GM12878 (cell line): ENCODE measurements around the gene CFB. TPM values are rescaled to one million over a fixed set of nuclear protein-coding genes. Genes with fewer than 3 reads are reported as not detected.

Experiments used
- ATAC-seq: fragments of 200-7000 bp; cut with Tn5 transposase; 3 replicates; pipeline ENCODE4 v1.9.1; 2020; ENCODE audit warnings: mild to moderate bottlenecking, moderate library complexity
- BruUV-seq: library from RNA; stranded (reverse); fragments of 400-500 nt; replicated peaks from 2 replicates; lab custom pipeline; 2021; lab: Mats Ljungman, UMichigan
- CTCF ChIA-PET: fragments of 300-600 bp; sonication (Branson Sonifier 250); formaldehyde crosslinking; extraction: SDS; loops from one replicate; lab custom pipeline; 2021; ENCODE audit warnings: inconsistent platforms; lab: Yijun Ruan, JAX
- POLR2A ChIA-PET: fragments of 350-600 bp; formaldehyde crosslinking; extraction: SDS; loops from one replicate; lab custom pipeline; 2021; ENCODE audit warnings: inconsistent platforms; lab: Charles Lee
- RAD21 ChIA-PET: fragments of 300-600 bp; sonication (Branson Sonifier 250); formaldehyde crosslinking; loops from one replicate; lab custom pipeline; 2023; ENCODE audit warnings: antibody characterized with exemption; ENCODE audit not compliant: unreplicated experiment; lab: Charles Lee
- SMC1A ChIA-PET: fragments of 300-600 bp; sonication (Branson Sonifier 250); formaldehyde crosslinking; loops from one replicate; lab custom pipeline; 2023; ENCODE audit not compliant: unreplicated experiment, uncharacterized antibody; lab: Charles Lee
- DNase-seq: peaks from one replicate; pipeline ENCODE4 v3.0.0-alpha.2; 2011; ENCODE audit warnings: low read depth, low spot score
- FAIRE-seq: peaks from 3 replicates; lab custom pipeline; 2011; peaks lifted over from hg19 to GRCh38; lab: Jason Lieb, UNC
- H2AFZ ChIP-seq: 2 replicates; pipeline ENCODE4 v1.6.0; 2011; ENCODE audit warnings: low read depth, low read length, control low read depth; ENCODE audit not compliant: control insufficient read depth
- H3K27ac ChIP-seq: 2 replicates; pipeline ENCODE4 v1.5.1; 2011; ENCODE audit warnings: control low read depth; ENCODE audit not compliant: control insufficient read depth, insufficient read depth
- H3K27me3 ChIP-seq, 2 experiments: replicated peaks in 1 of 2; 2 replicates each; pipeline versions ENCODE4 v1.6.0 to v1.6.1; 2011; ENCODE audit warnings: low read length in 1 of 2; ENCODE audit not compliant: control insufficient read depth in 2 of 2, insufficient read depth in 2 of 2
- H3K36me3 ChIP-seq, 2 experiments: 2 replicates each; pipeline ENCODE4 v1.5.1; 2011; ENCODE audit warnings: low read length in 1 of 2; ENCODE audit not compliant: control insufficient read depth in 2 of 2, insufficient read depth in 2 of 2
- H3K4me1 ChIP-seq: 2 replicates; pipeline ENCODE4 v1.6.1; 2011; ENCODE audit warnings: mild to moderate bottlenecking, low read length, moderate library complexity, mixed read lengths; ENCODE audit not compliant: control insufficient read depth, insufficient read depth
- H3K4me2 ChIP-seq: 2 replicates; pipeline ENCODE4 v1.6.0; 2011; ENCODE audit warnings: control low read depth; ENCODE audit not compliant: control insufficient read depth, insufficient read depth
- H3K4me3 ChIP-seq: fragments of 200-600 bp; sonication (generic); 2 replicates; pipeline ENCODE4 v1.5.1; 2016
- H3K79me2 ChIP-seq: 2 replicates; pipeline ENCODE4 v1.6.0; 2011; ENCODE audit warnings: low read length; ENCODE audit not compliant: control insufficient read depth, insufficient read depth
- H3K9ac ChIP-seq: 2 replicates; pipeline ENCODE4 v1.8.0; 2011; ENCODE audit warnings: low read length, control low read depth, mixed read lengths; ENCODE audit not compliant: control insufficient read depth, insufficient read depth
- H3K9me3 ChIP-seq: replicated peaks from 3 replicates; pipeline ENCODE4 v1.5.1; 2011; ENCODE audit warnings: mild to moderate bottlenecking, low read length; ENCODE audit not compliant: control insufficient read depth, insufficient read depth
- H4K20me1 ChIP-seq: 2 replicates; pipeline ENCODE4 v1.6.0; 2011; ENCODE audit not compliant: control insufficient read depth, insufficient read depth
- CEBPZ ChIP-seq: fragments of 150-350 bp; IDR thresholded peaks from 2 replicates; pipeline ENCODE4 v1.6.1; 2016; ENCODE audit warnings: low read depth, low read length
- CHD1 ChIP-seq: IDR thresholded peaks from 2 replicates; pipeline ENCODE4 v1.6.1; 2012; ENCODE audit warnings: low read depth, low read length, improper control_type of control experiment
- FOXM1 ChIP-seq: IDR thresholded peaks from 2 replicates; pipeline ENCODE4 v1.6.1; 2012; ENCODE audit warnings: low read depth, mild to moderate bottlenecking, inconsistent platforms, low read length, moderate library complexity
- KAT2A ChIP-seq: conservative IDR thresholded peaks from 2 replicates; pipeline ENCODE4 v1.6.1; 2011; ENCODE audit warnings: low read depth, low read length; ENCODE audit not compliant: control insufficient read depth
- MLLT1 ChIP-seq: fragments of 450-650 bp; IDR thresholded peaks from 2 replicates; pipeline ENCODE4 v1.6.1; 2016; ENCODE audit warnings: mild to moderate bottlenecking
- MTA3 ChIP-seq: IDR thresholded peaks from 2 replicates; pipeline ENCODE4 v1.6.1; 2012; ENCODE audit warnings: low read length, inconsistent platforms, borderline replicate concordance
- NKRF ChIP-seq: fragments of 450-650 bp; conservative IDR thresholded peaks from 2 replicates; pipeline ENCODE4 v1.6.1; 2017; ENCODE audit warnings: mild to moderate bottlenecking, moderate library complexity
- POLR2AphosphoS5 ChIP-seq: IDR thresholded peaks from 2 replicates; pipeline ENCODE4 v1.6.1; 2011; ENCODE audit warnings: mild to moderate bottlenecking, low read length, inconsistent platforms
- RB1 ChIP-seq: fragments of 450-650 bp; formaldehyde crosslinking; IDR thresholded peaks from 2 replicates; pipeline ENCODE4 v1.6.1; 2017; ENCODE audit warnings: mild to moderate bottlenecking, borderline replicate concordance
- SIN3A ChIP-seq: IDR thresholded peaks from 2 replicates; pipeline ENCODE4 v1.6.1; 2012; ENCODE audit warnings: low read depth, low read length, improper control_type of control experiment
- TARDBP ChIP-seq: IDR thresholded peaks from 2 replicates; pipeline ENCODE4 v1.6.1; 2016; ENCODE audit warnings: borderline replicate concordance
- TCF12 ChIP-seq: IDR thresholded peaks from 2 replicates; pipeline ENCODE4 v1.6.1; 2011; ENCODE audit warnings: low read depth, mild to moderate bottlenecking, low read length
- YBX1 ChIP-seq: fragments of 450-650 bp; IDR thresholded peaks from 2 replicates; pipeline ENCODE4 v1.6.1; 2016; ENCODE audit warnings: antibody characterized with exemption
- WGBS: methylation state at CpG from one replicate; pipeline ENCODE4 v1.1.6; 2016; ENCODE audit warnings: low lambda C conversion rate; ENCODE audit not compliant: insufficient replicate concordance, insufficient coverage; ENCODE audit errors: missing lambda C conversion rate; 5-methylcytosine and 5-hydroxymethylcytosine counted together
- in situ Hi-C: fragments of 300-500 bp; cut with MboI; formaldehyde crosslinking; loops from 9 replicates; pipeline ENCODE4 v1.14.3; 2018; ENCODE audit warnings: mixed read lengths
- intact Hi-C: fragments of 100-400 bp; cut with micrococcal nuclease; formaldehyde crosslinking; loops from one replicate; pipeline ENCODE4 v1.14.2; 2022; ENCODE audit not compliant: unreplicated experiment
- polyA plus RNA-seq, 11 experiments: library from polyadenylated mRNA; depleted of rRNA in 4 of 11; unstranded in 6 of 11; stranded (reverse) in 5 of 11; fragments of >200 nt; fragmentation: Nextera tagmentation in 4 of 11; fragmentation: Illumina TruSeq in 1 of 11; extraction: Ambion mirVana in 4 of 11; extraction: Trizol in 1 of 11; gene quantifications; 1 replicate in 1 of 11; 2 replicates in 10 of 11; pipeline versions ENCODE4 v1.2.1 to v1.2.3, GENCODE V29; 2011 to 2016; ENCODE audit warnings: inconsistent platforms in 2 of 11, missing spikeins in 2 of 11, low read depth in 1 of 11
- total RNA-seq, 4 experiments: library from RNA; depleted of rRNA in 3 of 4; stranded (reverse); fragments of >200 nt in 3 of 4; fragmentation: Illumina TruSeq in 1 of 4; extraction: Trizol in 1 of 4; gene quantifications; 2 replicates each; pipeline versions ENCODE4 v1.2.1 to v1.2.3, GENCODE V29; 2013 to 2021

Gene CFB
- total and polyA plus RNA-seq, 10 of the 15 experiments (the other 5 are each of a cell fraction or from before 2014, with no cell fraction given): 0.09 to 1.7 (median 0.44) TPM; not detected in 7

- ATAC-seq (no peak), FAIRE-seq (no peak), DNase-seq (no peak)
- BruUV-seq: no TSS peak
- POLR2A ChIA-PET: no interaction called here
- RAD21 ChIA-PET: no interaction called here
- CTCF ChIA-PET: no interaction called here
- intact Hi-C loops (no loop called here), in situ Hi-C loops (no loop called here)
- no peak overlapping the region for H3K27ac ChIP-seq
- H3K36me3 ChIP-seq: peaks cover under 1 to 7% of the 10 kb centered on the region in 2 experiments; a peak in 2 of 4 replicates
- peaks cover 3% of the 10 kb centered on the region; the same call in 1 of the 2 replicates for H3K4me1 ChIP-seq
- H3K79me2 ChIP-seq: no peaks in the 10 kb centered on the region
- H3K4me2 ChIP-seq: no peak overlapping the region
- H3K9me3 ChIP-seq: no peaks in the 10 kb centered on the region
- H3K4me3 ChIP-seq: no peak overlapping the region
- SMC1A ChIA-PET: no interaction called here
- H3K27me3 ChIP-seq: no peaks in the 10 kb centered on the region; a peak in 2 of 4 replicates
- no peak for TF ChIP-seq SIN3A
- TF ChIP-seq RB1: no peak
- TF ChIP-seq KAT2A: no peak
- TF ChIP-seq MTA3: no peak
- no peak for TF ChIP-seq TCF12
- TF ChIP-seq TARDBP: no peak
- no peak for TF ChIP-seq CHD1
- no peak overlapping the region for H2AFZ ChIP-seq
- WGBS: 61% methylated on average over 4 of the region's 4 CpGs
- no peak overlapping the region for H3K9ac ChIP-seq
- H4K20me1 ChIP-seq: no peaks in the 10 kb centered on the region
Measured at GRCh38 chr6:31947864-31948263, 2.0 kb downstream of the CFB start.

GRCh38 chr6:31948306-31948705 is 2.4 kb downstream of the CFB start:
- no peak for ATAC-seq
- no peak for DNase-seq
- RAD21 ChIA-PET: no interaction called here
- Histone ChIP-seq H3K9me3 (no peaks in the 10 kb centered on the region), H3K4me1 (peaks cover 3% of the 10 kb centered on the region; the same call in 1 of the 2 replicates), H3K4me3 (no peak overlapping the region), H4K20me1 (no peaks in the 10 kb centered on the region), H3K4me2 (no peak overlapping the region), H3K27me3 (no peaks in the 10 kb centered on the region), H3K36me3 (peaks cover 3 to 9% of the 10 kb centered on the region in 2 experiments; a peak in 2 of 4 replicates), H3K9ac (no peak overlapping the region), H3K27ac (no peak overlapping the region), H2AFZ (no peak overlapping the region), H3K79me2 (no peaks in the 10 kb centered on the region)
- SMC1A ChIA-PET: no interaction called here
- no peak for FAIRE-seq
- 52% methylated on average over 5 of the region's 5 CpGs for WGBS
- in situ Hi-C loops: no loop called here
- intact Hi-C loops: no loop called here
- CTCF ChIA-PET: no interaction called here
- no TSS peak for BruUV-seq
- POLR2A ChIA-PET: no interaction called here
- TF ChIP-seq NKRF (no peak), MLLT1 (no peak), FOXM1 (no peak), POLR2AphosphoS5 (no peak), YBX1 (no peak), CEBPZ (no peak)
